Measurements from ENCODE around the gene FZR1. TPM values are rescaled to one million over a fixed set of nuclear protein-coding genes. Genes with fewer than 3 reads are reported as not detected.

FZR1 gene
- total RNA-seq, 6 experiments from 2014 or later, result 18.7 to 34.1 (median 23.8) TPM

- Histone ChIP-seq H3K36me3 (peaks cover 0 to 13% (median 0%) of the 10 kb centered on the region in 4 donors), H3K4me3 (no peak overlapping the region), H3K4me1 (peaks cover 0 to 38% (median 14%) of the 10 kb centered on the region in 4 donors), H3K27ac (no peak overlapping the region), H3K27me3 (no peaks in the 10 kb centered on the region), H3K9me3 (no peaks in the 10 kb centered on the region)
- ATAC-seq, result no peak
- TF ChIP-seq POLR2A (IDR thresholded peaks at IDR 0.05) (no peak), CTCF (IDR thresholded peaks at IDR 0.05) (no peak)
- 60% methylated on average over 2 of the region's 18 CpGs for WGBS (ENCODE audit: insufficient coverage, low coverage, low lambda C conversion rate, missing lambda C conversion rate)
- DNase-seq, result peak in 1 of 3 donors; percentile 18
- intact Hi-C loops (cut with DNase I), result no loop called here
These were observed 13.0 kb downstream of the FZR1 start for GRCh38 chr19:3519126-3519525.

GRCh38 chr19:3520166-3521103 lies 14.3 kb downstream of the FZR1 start:
- ATAC-seq, result no peak
- intact Hi-C loops (cut with DNase I), result no loop called here
- Histone ChIP-seq H3K36me3 (peaks cover 0 to 14% (median 0%) of the 10 kb centered on the region in 4 donors), H3K27ac (no peak overlapping the region), H3K4me1 (peaks cover 0 to 41% (median 14%) of the 10 kb centered on the region in 4 donors), H3K9me3 (no peaks in the 10 kb centered on the region), H3K27me3 (no peaks in the 10 kb centered on the region), H3K4me3 (no peak overlapping the region)
- TF ChIP-seq CTCF (IDR thresholded peaks at IDR 0.05), result no peak
- no peak for TF ChIP-seq POLR2A (IDR thresholded peaks at IDR 0.05)
- peak in 1 of 3 donors; percentile 23 for DNase-seq
- WGBS (ENCODE audit: insufficient coverage, low coverage, low lambda C conversion rate, missing lambda C conversion rate), result 70% methylated on average over 4 of the region's 37 CpGs

GRCh38 chr19:3521104-3521445 lies 15.0 kb downstream of the FZR1 start:
- H3K27me3 ChIP-seq, result no peaks in the 10 kb centered on the region
- no peaks in the 10 kb centered on the region for H3K9me3 ChIP-seq
- no peak overlapping the region for H3K4me3 ChIP-seq
- intact Hi-C loops (cut with DNase I), result no loop called here
- TF ChIP-seq POLR2A (IDR thresholded peaks at IDR 0.05) (no peak), CTCF (IDR thresholded peaks at IDR 0.05) (no peak)
- WGBS (ENCODE audit: insufficient coverage, low coverage, low lambda C conversion rate, missing lambda C conversion rate), result 52% methylated on average over 5 of the region's 7 CpGs
- no peak for ATAC-seq
- peaks cover 0 to 38% (median 13%) of the 10 kb centered on the region in 4 donors for H3K4me1 ChIP-seq
- no peak for DNase-seq
- H3K36me3 ChIP-seq, result peaks cover under 1 to 20% (median 4%) of the 10 kb centered on the region in 4 donors
- H3K27ac ChIP-seq, result no peak overlapping the region

- intact Hi-C loops (cut with DNase I), result no loop called here
- H3K36me3 ChIP-seq, result peaks cover 5 to 36% (median 11%) of the 10 kb centered on the region in 4 donors
- peak in 1 of 3 donors; percentile 23 for DNase-seq
These were observed 16.6 kb downstream of the FZR1 start for GRCh38 chr19:3522421-3523360.

More at GRCh38 chr19:3522421-3523360, 16.6 kb downstream of the FZR1 start:
- Histone ChIP-seq H3K9me3 (no peaks in the 10 kb centered on the region), H3K27me3 (no peaks in the 10 kb centered on the region), H3K27ac (no peak overlapping the region), H3K4me1 (peaks cover 0 to 23% (median 5%) of the 10 kb centered on the region in 4 donors), H3K4me3 (no peak overlapping the region)
- WGBS (ENCODE audit: insufficient coverage, low coverage, low lambda C conversion rate, missing lambda C conversion rate), result 100% methylated on average over 1 of the region's 40 CpGs
- no peak for TF ChIP-seq CTCF (IDR thresholded peaks at IDR 0.05)
- TF ChIP-seq POLR2A (IDR thresholded peaks at IDR 0.05), result no peak
- no peak for ATAC-seq
